GM12801 (cell line): ENCODE measurements around the gene TMEM245.

ENCODE experiments used
- TF ChIP-seq, protein P1 (sequence below): IDR thresholded peaks from one replicate; pipeline ENCODE4 v1.5.1; 2011; ENCODE audit warnings: control low read depth; ENCODE audit not compliant: insufficient read length; ENCODE audit errors: extremely low read depth

TMEM245 gene

DNA sequence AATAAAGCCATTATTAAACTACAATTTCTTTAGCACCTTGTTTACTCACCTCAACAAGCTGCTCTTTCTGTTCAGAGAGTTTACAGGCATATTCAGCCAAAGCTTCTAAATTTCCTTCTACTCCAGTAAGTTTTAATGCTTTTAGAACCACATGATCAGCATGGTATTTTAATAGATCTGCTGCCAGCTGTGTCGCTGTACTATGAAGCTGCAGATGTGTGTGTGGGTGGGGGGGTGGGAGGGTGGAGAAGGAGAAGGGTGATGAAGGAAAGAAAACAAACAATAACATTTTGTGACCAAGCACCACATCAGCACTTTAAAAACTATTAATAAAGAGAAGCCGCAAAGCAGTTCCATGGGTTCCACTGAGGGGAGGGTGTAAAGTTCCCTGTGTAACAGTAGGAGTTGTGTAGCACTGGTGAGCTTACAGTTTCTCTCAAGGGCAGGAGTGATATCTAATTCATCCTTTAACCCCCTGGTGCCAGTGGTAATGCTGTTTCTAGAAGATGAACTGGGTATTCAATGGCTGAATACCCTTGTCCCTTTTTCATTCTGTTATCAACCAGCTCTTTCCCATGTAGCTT lies 147.0 kb downstream of the TMEM245 start:
- TF ChIP-seq, protein P1, sequence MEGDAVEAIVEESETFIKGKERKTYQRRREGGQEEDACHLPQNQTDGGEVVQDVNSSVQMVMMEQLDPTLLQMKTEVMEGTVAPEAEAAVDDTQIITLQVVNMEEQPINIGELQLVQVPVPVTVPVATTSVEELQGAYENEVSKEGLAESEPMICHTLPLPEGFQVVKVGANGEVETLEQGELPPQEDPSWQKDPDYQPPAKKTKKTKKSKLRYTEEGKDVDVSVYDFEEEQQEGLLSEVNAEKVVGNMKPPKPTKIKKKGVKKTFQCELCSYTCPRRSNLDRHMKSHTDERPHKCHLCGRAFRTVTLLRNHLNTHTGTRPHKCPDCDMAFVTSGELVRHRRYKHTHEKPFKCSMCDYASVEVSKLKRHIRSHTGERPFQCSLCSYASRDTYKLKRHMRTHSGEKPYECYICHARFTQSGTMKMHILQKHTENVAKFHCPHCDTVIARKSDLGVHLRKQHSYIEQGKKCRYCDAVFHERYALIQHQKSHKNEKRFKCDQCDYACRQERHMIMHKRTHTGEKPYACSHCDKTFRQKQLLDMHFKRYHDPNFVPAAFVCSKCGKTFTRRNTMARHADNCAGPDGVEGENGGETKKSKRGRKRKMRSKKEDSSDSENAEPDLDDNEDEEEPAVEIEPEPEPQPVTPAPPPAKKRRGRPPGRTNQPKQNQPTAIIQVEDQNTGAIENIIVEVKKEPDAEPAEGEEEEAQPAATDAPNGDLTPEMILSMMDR = no peak

DNA sequence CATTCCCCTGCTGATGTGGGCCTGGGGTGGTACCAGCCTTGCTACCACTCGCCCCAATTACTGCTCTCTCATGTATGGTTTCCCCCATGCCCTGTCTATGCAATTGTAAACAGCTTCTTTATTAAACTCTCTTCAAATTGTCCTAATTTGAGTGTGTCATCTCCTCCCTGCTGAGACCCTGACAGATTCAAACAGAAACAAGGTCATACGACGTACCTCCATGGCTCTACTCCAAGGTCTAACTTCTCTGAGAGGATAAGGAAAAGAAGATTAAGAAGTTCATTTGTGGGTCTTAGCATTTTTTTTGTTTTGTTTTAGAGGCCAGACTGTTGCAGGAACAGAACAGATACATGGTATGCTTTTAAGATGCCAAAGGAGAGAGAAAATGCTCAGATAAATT lies 147.6 kb downstream of the TMEM245 start:
- TF ChIP-seq, protein P1 = no peak

- TF ChIP-seq, protein P1 = no peak
Observed at GRCh38 chr9:108967916-108968315, 151.8 kb downstream of the TMEM245 start.
